Measurements from ENCODE around the gene TUBE1.

- no peak for TF ChIP-seq CTCF (conservative IDR thresholded peaks at IDR 0.05; ENCODE audit: low read length)
- no peak for TF ChIP-seq EZH2phosphoT487 (IDR thresholded peaks at IDR 0.05; ENCODE audit: borderline replicate concordance)
Observed at GRCh38 chr6:112118034-112118433, 30.8 kb upstream of the TUBE1 start.

Measured in Loucy (cell line).